ENCODE data around the gene THADA.
"Not testable (repeated sequence)": the region's sequence is repeated elsewhere in the genome, so short reads cannot be mapped to it uniquely, and the experiment has no call there.

Gene THADA

GRCh38 chr2:43604674-43605073 lies 8.8 kb upstream of the THADA start:
- DNase-seq, result no peak

DNA sequence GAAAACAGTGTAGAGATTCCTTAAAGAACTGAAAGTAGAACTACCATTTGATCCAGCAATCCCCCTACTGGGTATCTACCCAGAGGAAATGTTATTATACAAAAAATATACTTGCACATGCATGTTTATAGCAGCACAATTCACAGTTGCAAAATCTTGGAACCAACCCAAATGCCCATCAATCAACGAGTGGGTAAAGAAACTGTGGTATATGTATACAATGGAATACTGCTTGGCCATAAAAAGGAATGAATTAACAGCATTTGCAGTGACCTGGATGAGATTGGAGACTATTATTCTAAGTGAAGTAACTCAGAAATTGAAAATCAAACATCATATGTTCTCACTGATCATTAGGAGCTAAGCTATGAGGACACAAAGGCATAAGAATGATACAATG lies 4.8 kb upstream of the THADA start:
- not testable (repeated sequence) for DNase-seq

GRCh38 chr2:43594875-43595274 lies 963 bp downstream of the THADA start:
- DNase-seq, result no peak

DNA sequence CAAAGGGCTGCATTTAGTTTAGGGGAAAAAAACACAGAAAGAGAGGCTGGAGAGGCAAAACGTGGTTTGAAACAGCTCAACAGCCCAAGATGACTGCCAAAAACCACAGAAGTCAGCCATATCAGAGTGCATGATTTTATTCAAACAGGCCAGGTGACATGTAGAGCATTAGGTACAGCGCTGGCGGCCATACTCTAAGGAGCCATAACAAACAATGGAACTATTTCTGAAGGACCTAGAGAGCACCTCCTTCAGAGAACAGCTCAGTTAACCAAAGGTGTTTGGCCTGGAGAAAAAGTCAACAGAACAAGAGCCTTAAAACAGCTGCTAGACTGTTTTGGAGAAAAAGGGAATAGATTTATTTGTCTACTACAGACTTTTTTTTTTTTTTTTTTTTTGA lies 2.6 kb downstream of the THADA start:
- no peak for DNase-seq

DNA sequence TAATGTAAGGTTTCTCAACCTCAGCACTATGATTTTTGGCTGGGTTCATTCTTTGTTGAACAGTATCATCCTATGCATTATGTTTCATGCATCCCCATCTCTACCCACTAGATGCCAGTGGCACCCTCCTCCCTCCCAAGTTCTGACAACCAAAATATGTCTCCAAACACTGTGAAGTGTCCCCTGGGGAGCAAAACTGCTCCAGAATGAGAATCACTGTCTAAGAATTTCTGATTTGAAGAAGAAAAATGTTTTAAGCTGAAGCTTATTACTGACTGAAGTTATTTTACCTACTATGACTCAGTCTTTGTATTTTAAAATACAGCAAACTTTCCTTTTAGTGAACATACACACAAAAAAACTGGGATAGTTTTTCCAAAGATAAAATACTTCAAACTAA lies 3.4 kb downstream of the THADA start:
- DNase-seq, result no peak

- no peak for DNase-seq
Measured at GRCh38 chr2:43585708-43586107, 10.1 kb downstream of the THADA start.

DNA sequence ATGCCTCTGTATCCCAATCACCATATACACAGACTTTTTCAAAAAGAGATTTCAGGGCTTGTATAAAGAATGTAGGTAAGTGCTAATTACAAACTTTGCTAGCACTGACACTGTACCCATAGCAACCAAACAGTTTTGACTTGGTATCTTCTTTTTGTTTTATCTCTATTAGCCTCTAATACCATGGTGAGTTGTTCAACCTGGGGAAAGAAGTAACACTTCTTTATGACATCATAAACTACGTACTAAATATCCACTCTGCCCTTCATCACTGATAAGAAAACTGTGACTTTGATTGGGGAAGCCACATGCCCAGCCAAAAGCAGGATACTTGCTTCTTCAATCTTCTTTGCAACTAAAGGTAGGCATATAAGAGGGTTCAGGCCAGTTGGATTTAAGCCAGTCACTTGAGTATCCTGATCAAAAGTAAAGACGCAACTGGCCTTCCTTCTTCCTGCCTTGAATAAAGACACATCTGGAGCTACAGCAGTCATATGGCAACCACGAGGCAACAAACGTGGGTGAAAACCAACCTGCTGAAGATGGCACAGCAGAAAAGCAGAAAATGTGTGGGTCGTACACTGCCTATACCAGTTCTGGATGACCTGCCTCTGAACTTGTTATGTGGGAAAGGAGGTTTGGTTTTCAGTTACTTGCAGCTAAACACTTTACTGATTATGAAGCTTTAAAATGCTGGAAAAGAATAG lies 16.4 kb downstream of the THADA start:
- DNase-seq, result no peak

- DNase-seq, result no peak
Measured at GRCh38 chr2:43576981-43577892, 18.6 kb downstream of the THADA start.

DNA sequence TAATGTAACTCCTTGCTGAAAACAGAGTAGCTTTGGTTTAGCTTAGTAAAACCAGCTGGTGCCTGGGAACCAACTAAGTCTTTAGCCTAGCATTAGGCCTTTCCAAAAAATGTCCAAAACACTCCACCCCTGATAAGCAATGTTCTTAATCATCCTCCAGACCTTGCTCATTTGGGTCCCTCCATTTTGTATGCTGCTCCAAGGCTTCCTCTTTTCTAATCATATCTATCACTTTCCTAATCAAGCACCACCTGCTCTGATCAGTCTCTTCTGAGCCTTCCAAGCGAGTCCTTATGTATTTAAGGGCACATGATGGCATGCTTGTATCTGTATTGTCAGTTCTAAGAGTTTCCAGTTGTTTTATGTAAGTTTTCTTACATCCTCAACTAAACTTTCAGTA lies 23.6 kb downstream of the THADA start:
- DNase-seq, result no peak

- DNase-seq, result no peak
Measured at GRCh38 chr2:43569921-43570320, 25.9 kb downstream of the THADA start.

- no peak for DNase-seq
Measured at GRCh38 chr2:43568228-43568627, 27.6 kb downstream of the THADA start.

GRCh38 chr2:43566461-43566729 lies 29.4 kb downstream of the THADA start:
- no peak for DNase-seq

- DNase-seq, result no peak
Measured at GRCh38 chr2:43563679-43564078, 32.2 kb downstream of the THADA start.

DNA sequence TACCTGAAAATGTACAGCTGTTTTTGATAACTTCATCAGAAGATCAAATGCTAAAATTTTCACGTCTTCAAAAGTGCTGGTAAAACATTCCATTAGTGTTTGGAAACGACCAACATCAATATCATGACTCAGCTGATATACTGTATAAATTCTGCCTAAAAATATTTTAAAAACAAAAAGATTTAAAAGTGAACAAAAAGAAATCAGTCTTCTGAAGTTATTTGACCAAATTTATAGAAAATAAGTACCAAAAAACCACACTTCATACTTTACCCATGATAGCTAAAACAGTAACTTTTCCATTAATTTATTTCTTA lies 35.6 kb downstream of the THADA start:
- DNase-seq, result no peak

- no peak for DNase-seq
Measured at GRCh38 chr2:43559391-43560230, 36.2 kb downstream of the THADA start.

- no peak for DNase-seq
Measured at GRCh38 chr2:43557196-43557595, 38.6 kb downstream of the THADA start.

GRCh38 chr2:43556256-43556655 lies 39.6 kb downstream of the THADA start:
- DNase-seq, result no peak

GRCh38 chr2:43553341-43553855 lies 42.4 kb downstream of the THADA start:
- DNase-seq, result no peak

- DNase-seq, result no peak
Measured at GRCh38 chr2:43551990-43552389, 43.8 kb downstream of the THADA start.

GRCh38 chr2:43548381-43548780 lies 47.5 kb downstream of the THADA start:
- DNase-seq, result not testable (repeated sequence)

DNA sequence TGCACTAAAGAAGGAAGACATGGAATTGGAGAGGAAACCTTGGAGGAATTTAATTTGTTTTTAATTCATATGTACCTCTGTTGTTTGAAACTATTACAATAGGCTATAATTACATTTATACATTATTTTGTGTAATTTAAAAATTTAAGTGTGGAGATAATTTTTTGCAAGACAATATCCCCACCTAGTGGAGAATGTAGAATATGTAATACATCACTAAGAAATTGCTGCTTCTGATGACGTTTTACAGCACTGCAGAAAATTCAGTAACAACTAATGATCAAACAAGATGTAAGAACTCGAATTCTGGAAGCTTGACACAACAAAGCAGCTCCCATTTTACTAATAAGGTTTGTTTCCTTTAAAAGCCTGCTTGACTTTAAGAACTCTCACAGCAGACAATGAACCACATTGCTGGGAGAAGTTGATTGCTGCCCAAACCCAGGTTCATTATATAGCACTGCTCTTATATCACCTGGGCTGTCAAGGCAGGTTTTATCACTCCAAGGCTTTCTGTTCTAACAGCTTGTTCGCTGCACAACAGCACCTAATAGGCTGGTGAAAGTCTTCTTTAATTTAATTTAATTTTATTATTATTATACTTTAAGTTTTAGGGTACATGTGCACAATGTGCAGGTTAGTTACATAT lies 53.4 kb downstream of the THADA start:
- DNase-seq, result no peak

- DNase-seq, result no peak
Measured at GRCh38 chr2:43541165-43541564, 54.7 kb downstream of the THADA start.
